Type B pancreatic cell (in vitro differentiated cells): ENCODE results near the gene BABAM2. TPM values are rescaled to one million over a fixed set of nuclear protein-coding genes. Genes with fewer than 3 reads are reported as not detected.

Experiments
- DNase-seq: peaks from one replicate; pipeline ENCODE4 v3.0.0; 2021; ENCODE audit warnings: mixed read lengths; ENCODE audit not compliant: unreplicated experiment; ENCODE audit errors: extremely low spot score
- H3K27ac Mint-ChIP-seq: 2 replicates; pipeline ENCODE4 v1.8.0; 2021; ENCODE audit warnings: mild to moderate bottlenecking, mixed read lengths
- H3K27me3 Mint-ChIP-seq: 2 replicates; pipeline ENCODE4 v1.8.0; 2021; ENCODE audit warnings: mixed read lengths
- H3K36me3 Mint-ChIP-seq: 2 replicates; pipeline ENCODE4 v1.8.0; 2021; ENCODE audit warnings: mixed read lengths
- H3K4me1 Mint-ChIP-seq: one replicate; pipeline ENCODE4 v1.8.0; 2021; ENCODE audit warnings: mixed read lengths; ENCODE audit not compliant: unreplicated experiment
- H3K4me3 Mint-ChIP-seq: 2 replicates; pipeline ENCODE4 v1.8.0; 2021; ENCODE audit warnings: mild to moderate bottlenecking, mixed read lengths
- H3K9me3 Mint-ChIP-seq: 2 replicates; pipeline ENCODE4 v1.8.0; 2021; ENCODE audit warnings: mixed read lengths
- total RNA-seq: library from RNA; stranded (reverse); gene quantifications from 2 replicates; pipeline ENCODE4 v1.2.1, GENCODE V29; 2021; ENCODE audit warnings: low replicate concordance
- TF ChIP-seq, protein P1 (sequence below): fragments of 200-600 bp; sonication (generic); conservative IDR thresholded peaks from 2 replicates; pipeline ENCODE4 v1.5.0; 2021; ENCODE audit warnings: antibody characterized with exemption, mild to moderate bottlenecking

Gene BABAM2
- total RNA-seq, 1 donor from 2014 or later, result 30.4 TPM

- Mint-ChIP-seq H3K27ac (peak overlapping the region; percentile 58), H3K9me3 (no peaks in the 10 kb centered on the region)
- no peak for DNase-seq
Observed at GRCh38 chr2:28080911-28081310, 190.4 kb downstream of the BABAM2 start.

GRCh38 chr2:28082131-28082530 lies 191.6 kb downstream of the BABAM2 start:
- TF ChIP-seq, protein P1, sequence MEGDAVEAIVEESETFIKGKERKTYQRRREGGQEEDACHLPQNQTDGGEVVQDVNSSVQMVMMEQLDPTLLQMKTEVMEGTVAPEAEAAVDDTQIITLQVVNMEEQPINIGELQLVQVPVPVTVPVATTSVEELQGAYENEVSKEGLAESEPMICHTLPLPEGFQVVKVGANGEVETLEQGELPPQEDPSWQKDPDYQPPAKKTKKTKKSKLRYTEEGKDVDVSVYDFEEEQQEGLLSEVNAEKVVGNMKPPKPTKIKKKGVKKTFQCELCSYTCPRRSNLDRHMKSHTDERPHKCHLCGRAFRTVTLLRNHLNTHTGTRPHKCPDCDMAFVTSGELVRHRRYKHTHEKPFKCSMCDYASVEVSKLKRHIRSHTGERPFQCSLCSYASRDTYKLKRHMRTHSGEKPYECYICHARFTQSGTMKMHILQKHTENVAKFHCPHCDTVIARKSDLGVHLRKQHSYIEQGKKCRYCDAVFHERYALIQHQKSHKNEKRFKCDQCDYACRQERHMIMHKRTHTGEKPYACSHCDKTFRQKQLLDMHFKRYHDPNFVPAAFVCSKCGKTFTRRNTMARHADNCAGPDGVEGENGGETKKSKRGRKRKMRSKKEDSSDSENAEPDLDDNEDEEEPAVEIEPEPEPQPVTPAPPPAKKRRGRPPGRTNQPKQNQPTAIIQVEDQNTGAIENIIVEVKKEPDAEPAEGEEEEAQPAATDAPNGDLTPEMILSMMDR, result no peak
- H3K27me3 Mint-ChIP-seq, result no peaks in the 10 kb centered on the region
- no peaks in the 10 kb centered on the region for H3K36me3 Mint-ChIP-seq
- peaks cover 19% of the 10 kb centered on the region for H3K4me1 Mint-ChIP-seq
- DNase-seq, result no peak
- H3K27ac Mint-ChIP-seq, result no peak overlapping the region
- H3K9me3 Mint-ChIP-seq, result no peaks in the 10 kb centered on the region
- H3K4me3 Mint-ChIP-seq, result no peak overlapping the region

More at GRCh38 chr2:28080911-28081310, 190.4 kb downstream of the BABAM2 start:
- H3K36me3 Mint-ChIP-seq, result no peaks in the 10 kb centered on the region
- peaks cover 19% of the 10 kb centered on the region for H3K4me1 Mint-ChIP-seq
- TF ChIP-seq, protein P1, result no peak
- no peaks in the 10 kb centered on the region for H3K27me3 Mint-ChIP-seq
- no peak overlapping the region for H3K4me3 Mint-ChIP-seq

DNA sequence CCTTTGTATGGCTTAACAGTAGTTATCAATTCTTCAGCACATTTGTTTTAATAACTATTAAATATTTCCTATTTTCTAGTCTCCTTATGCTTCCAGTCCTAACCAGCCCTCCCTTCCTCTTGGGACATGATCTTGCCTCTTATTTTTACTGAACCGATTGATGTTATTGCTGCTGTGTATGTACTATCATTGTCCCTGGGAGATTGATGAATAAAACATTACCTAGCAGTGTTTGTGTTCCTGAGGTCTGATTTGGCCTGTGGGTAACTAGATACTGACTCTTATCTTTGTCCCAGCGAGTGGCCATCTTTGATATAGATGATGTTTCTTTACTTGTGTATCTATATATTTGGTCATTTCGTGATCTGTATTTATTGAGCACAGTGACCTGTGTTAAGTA lies 192.9 kb downstream of the BABAM2 start:
- no peak overlapping the region for H3K4me3 Mint-ChIP-seq
- DNase-seq, result no peak
- no peaks in the 10 kb centered on the region for H3K27me3 Mint-ChIP-seq
- H3K27ac Mint-ChIP-seq, result no peak overlapping the region
- H3K9me3 Mint-ChIP-seq, result no peaks in the 10 kb centered on the region
- TF ChIP-seq, protein P1, result no peak
- peaks cover 19% of the 10 kb centered on the region for H3K4me1 Mint-ChIP-seq
- H3K36me3 Mint-ChIP-seq, result no peaks in the 10 kb centered on the region

GRCh38 chr2:28084564-28084963 lies 194.0 kb downstream of the BABAM2 start:
- no peaks in the 10 kb centered on the region for H3K36me3 Mint-ChIP-seq
- H3K27ac Mint-ChIP-seq, result peak overlapping the region; percentile 10
- peaks cover 19% of the 10 kb centered on the region for H3K4me1 Mint-ChIP-seq

GRCh38 chr2:28085201-28085600 lies 194.7 kb downstream of the BABAM2 start:
- TF ChIP-seq, protein P1, result no peak
- Mint-ChIP-seq H3K27ac (no peak overlapping the region), H3K9me3 (no peaks in the 10 kb centered on the region), H3K36me3 (no peaks in the 10 kb centered on the region), H3K4me3 (no peak overlapping the region), H3K4me1 (peaks cover 18% of the 10 kb centered on the region), H3K27me3 (no peaks in the 10 kb centered on the region)
- DNase-seq, result no peak

More at GRCh38 chr2:28084564-28084963, 194.0 kb downstream of the BABAM2 start:
- H3K27me3 Mint-ChIP-seq, result no peaks in the 10 kb centered on the region
- TF ChIP-seq, protein P1, result no peak
- no peaks in the 10 kb centered on the region for H3K9me3 Mint-ChIP-seq
- DNase-seq, result no peak
- H3K4me3 Mint-ChIP-seq, result no peak overlapping the region

- no peak overlapping the region for H3K27ac Mint-ChIP-seq
- peaks cover 7% of the 10 kb centered on the region for H3K4me1 Mint-ChIP-seq
- no peak overlapping the region for H3K4me3 Mint-ChIP-seq
- no peaks in the 10 kb centered on the region for H3K36me3 Mint-ChIP-seq
- DNase-seq, result no peak
- H3K27me3 Mint-ChIP-seq, result no peaks in the 10 kb centered on the region
- TF ChIP-seq, protein P1, result no peak
- H3K9me3 Mint-ChIP-seq, result no peaks in the 10 kb centered on the region
Observed at GRCh38 chr2:28086611-28087010, 196.1 kb downstream of the BABAM2 start.
